H1 (cell line): ENCODE results near the gene ERVMER34-1. TPM values are rescaled to one million over a fixed set of nuclear protein-coding genes. Genes with fewer than 3 reads are reported as not detected.
A peak's percentile ranks its signal among the peaks of the same experiment; 100 is the strongest.

Experiments used
- CTCF ChIA-PET: fragments of 300-600 bp; sonication (Branson Sonifier 250); formaldehyde crosslinking; loops from one replicate; lab custom pipeline; 2021; ENCODE audit not compliant: partially characterized antibody; lab: Charles Lee
- POLR2A ChIA-PET: fragments of 300-600 bp; sonication (Branson Sonifier 250); formaldehyde crosslinking; loops from one replicate; lab custom pipeline; 2021; ENCODE audit warnings: inconsistent platforms; ENCODE audit not compliant: partially characterized antibody; lab: Charles Lee
- DNase-seq, 2 experiments: peaks; one replicate each; pipeline versions ENCODE4 v3.0.0 to v3.0.0-alpha.2; 2010 to 2022; ENCODE audit warnings: low spot score in 2 of 2, low read depth in 1 of 2, mixed read lengths in 1 of 2
- FAIRE-seq: peaks from 2 replicates; lab custom pipeline; 2011; peaks lifted over from hg19 to GRCh38; lab: Jason Lieb, UNC
- H2AFZ ChIP-seq: 2 replicates; pipeline ENCODE4 v1.8.1; 2012; ENCODE audit warnings: low read length, inconsistent platforms
- H2AK5ac ChIP-seq: 2 replicates; pipeline ENCODE4 v1.6.1; 2013; ENCODE audit warnings: low read depth, low read length
- H2BK120ac ChIP-seq: replicated peaks from 2 replicates; pipeline ENCODE3; 2013; ENCODE audit warnings: low read depth, low read length, inconsistent platforms
- H2BK12ac ChIP-seq: 2 replicates; pipeline ENCODE4 v1.6.1; 2013; ENCODE audit warnings: low read depth, low read length
- H2BK15ac ChIP-seq: 2 replicates; pipeline ENCODE4 v1.6.1; 2013; ENCODE audit warnings: low read length
- H2BK20ac ChIP-seq: 2 replicates; pipeline ENCODE4 v1.6.1; 2013; ENCODE audit warnings: low read length
- H2BK5ac ChIP-seq: 2 replicates; pipeline ENCODE4 v1.6.1; 2013; ENCODE audit warnings: low read depth, low read length
- H3K14ac ChIP-seq: 2 replicates; pipeline ENCODE4 v1.6.1; 2013; ENCODE audit warnings: inconsistent platforms; ENCODE audit not compliant: insufficient read length
- H3K18ac ChIP-seq: 2 replicates; pipeline ENCODE4 v1.6.1; 2013; ENCODE audit warnings: low read length; ENCODE audit errors: extremely low read depth
- H3K23ac ChIP-seq: 2 replicates; pipeline ENCODE4 v1.6.1; 2013; ENCODE audit warnings: inconsistent platforms; ENCODE audit not compliant: insufficient read length
- H3K23me2 ChIP-seq: 2 replicates; pipeline ENCODE4 v1.6.1; 2013; ENCODE audit warnings: low read depth, low read length
- H3K27ac ChIP-seq: 2 replicates; pipeline ENCODE4 v1.6.1; 2011; ENCODE audit warnings: low read depth, low read length, inconsistent platforms
- H3K27me3 ChIP-seq, 4 experiments: replicated peaks in 1 of 4; 1 replicate in 1 of 4; 2 replicates in 3 of 4; pipeline versions ENCODE4 v1.6.1 to v1.8.1; 2011 to 2013; ENCODE audit warnings: low read length in 3 of 4, mild to moderate bottlenecking in 3 of 4, inconsistent platforms in 2 of 4, mixed read lengths in 2 of 4, moderate library complexity in 1 of 4; ENCODE audit not compliant: control insufficient read depth in 3 of 4, insufficient read depth in 3 of 4; ENCODE audit errors: extremely low read depth in 1 of 4
- H3K36me3 ChIP-seq, 4 experiments: 2 replicates each; pipeline versions ENCODE4 v1.6.1 to v1.8.1; 2011 to 2013; ENCODE audit warnings: mild to moderate bottlenecking in 4 of 4, low read length in 3 of 4, moderate library complexity in 2 of 4, control low read depth in 1 of 4, inconsistent platforms in 1 of 4; ENCODE audit not compliant: insufficient read depth in 4 of 4, control insufficient read depth in 2 of 4
- H3K4ac ChIP-seq: replicated peaks from 2 replicates; pipeline ENCODE3; 2013; ENCODE audit warnings: low read length, low read depth, mixed read lengths, inconsistent platforms; ENCODE audit not compliant: insufficient read length
- H3K4me1 ChIP-seq, 4 experiments: replicated peaks in 1 of 4; 1 replicate in 1 of 4; 2 replicates in 3 of 4; pipeline versions ENCODE4 v1.6.1 to v1.8.1; 2011 to 2013; ENCODE audit warnings: low read length in 3 of 4, inconsistent platforms in 2 of 4, mixed read lengths in 1 of 4; ENCODE audit not compliant: insufficient read depth in 4 of 4, control insufficient read depth in 3 of 4
- H3K4me2 ChIP-seq, 2 experiments: 2 replicates each; pipeline versions ENCODE4 v1.6.1 to v1.8.1; 2011 to 2013; ENCODE audit warnings: low read depth in 2 of 2, low read length in 2 of 2, control low read depth in 1 of 2, inconsistent platforms in 1 of 2, mild to moderate bottlenecking in 1 of 2; ENCODE audit not compliant: insufficient read depth in 1 of 2
- H3K4me3 ChIP-seq, 4 experiments: fragments of 200-600, 300-600 bp in 1 of 4; sonication (generic), shearing (Covaris generic), sonication (Bioruptor Twin) in 1 of 4; 2 replicates each; pipeline versions ENCODE4 v1.5.1 to v1.8.1; 2011 to 2016; ENCODE audit warnings: low read length in 4 of 4, low read depth in 3 of 4, control low read depth in 2 of 4, inconsistent platforms in 2 of 4, mild to moderate bottlenecking in 2 of 4, mixed read lengths in 1 of 4, moderate library complexity in 1 of 4; ENCODE audit not compliant: insufficient read depth in 2 of 4; ENCODE audit errors: extremely low read depth in 1 of 4
- H3K56ac ChIP-seq: replicated peaks from 2 replicates; pipeline ENCODE3; 2013; ENCODE audit warnings: low read depth, mild to moderate bottlenecking, mixed read lengths, low read length, inconsistent platforms; ENCODE audit not compliant: insufficient read length
- H3K79me1 ChIP-seq: 2 replicates; pipeline ENCODE4 v1.6.1; 2013; ENCODE audit warnings: low read depth, low read length, control low read depth
- H3K79me2 ChIP-seq, 2 experiments: 2 replicates each; pipeline versions ENCODE4 v1.6.1 to v1.8.1; 2012 to 2013; ENCODE audit warnings: low read length in 2 of 2, mild to moderate bottlenecking in 2 of 2, inconsistent platforms in 1 of 2; ENCODE audit not compliant: insufficient read depth in 2 of 2, control insufficient read depth in 1 of 2
- H3K9ac ChIP-seq, 4 experiments: replicated peaks in 1 of 4; 1 replicate in 1 of 4; 2 replicates in 3 of 4; pipeline versions ENCODE4 v1.6.1 to v1.8.1; 2011 to 2013; ENCODE audit warnings: low read depth in 3 of 4, low read length in 3 of 4, control low read depth in 2 of 4, mild to moderate bottlenecking in 2 of 4, moderate library complexity in 2 of 4, inconsistent platforms in 1 of 4; ENCODE audit errors: extremely low read depth in 1 of 4
- H3K9me3 ChIP-seq, 2 experiments: 2 replicates each; pipeline versions ENCODE4 v1.6.1 to v1.8.1; 2012 to 2013; ENCODE audit warnings: mild to moderate bottlenecking in 2 of 2, moderate library complexity in 2 of 2, control low read depth in 1 of 2, inconsistent platforms in 1 of 2, low read depth in 1 of 2, low read length in 1 of 2, mixed read lengths in 1 of 2; ENCODE audit not compliant: insufficient read depth in 2 of 2
- H4K20me1 ChIP-seq, 2 experiments: replicated peaks in 1 of 2; 2 replicates each; pipeline versions ENCODE3 to v1.8.1; 2011 to 2013; ENCODE audit warnings: inconsistent platforms in 2 of 2, low read length in 2 of 2, mild to moderate bottlenecking in 1 of 2; ENCODE audit not compliant: insufficient read depth in 2 of 2, control insufficient read depth in 1 of 2
- H4K5ac ChIP-seq: 2 replicates; pipeline ENCODE4 v1.6.1; 2013; ENCODE audit warnings: low read length, low read depth, mixed read lengths, inconsistent platforms; ENCODE audit not compliant: insufficient read length
- H4K8ac ChIP-seq: 2 replicates; pipeline ENCODE4 v1.8.0; 2013; ENCODE audit warnings: mild to moderate bottlenecking, moderate library complexity, low read length, inconsistent platforms; ENCODE audit not compliant: insufficient read depth; ENCODE audit errors: extremely low read depth
- H4K91ac ChIP-seq: replicated peaks from 2 replicates; pipeline ENCODE3; 2013; ENCODE audit warnings: low read length, mixed read lengths, inconsistent platforms; ENCODE audit not compliant: insufficient read length
- BRCA1 ChIP-seq: IDR thresholded peaks from 2 replicates; pipeline ENCODE4 v1.6.1; 2012; ENCODE audit warnings: low read depth, low read length, improper control_type of control experiment
- EGR1 ChIP-seq: IDR thresholded peaks from 2 replicates; pipeline ENCODE4 v1.6.1; 2011; ENCODE audit warnings: low read depth, low read length, borderline replicate concordance
- HDAC6 ChIP-seq: IDR thresholded peaks from one replicate; pipeline ENCODE4 v1.7.1; 2012; ENCODE audit warnings: low read depth, mild to moderate bottlenecking, inconsistent platforms, low read length, moderate library complexity
- POLR2A ChIP-seq, 2 experiments: IDR thresholded peaks; 1 replicate in 1 of 2; 2 replicates in 1 of 2; pipeline ENCODE4 v1.6.1; 2011; ENCODE audit warnings: low read depth in 2 of 2, low read length in 2 of 2, mild to moderate bottlenecking in 2 of 2; ENCODE audit errors: control extremely low read depth in 1 of 2
- POLR2AphosphoS5 ChIP-seq: IDR thresholded peaks from 2 replicates; pipeline ENCODE4 v1.6.1; 2011; ENCODE audit warnings: low read depth, low read length
- RFX5 ChIP-seq: IDR thresholded peaks from 2 replicates; pipeline ENCODE4 v1.6.1; 2011; ENCODE audit warnings: low read depth, low read length, improper control_type of control experiment, borderline replicate concordance
- TAF7 ChIP-seq: optimal IDR thresholded peaks from 2 replicates; pipeline ENCODE3; 2011; ENCODE audit warnings: low read depth, mild to moderate bottlenecking, inconsistent platforms, low read length, moderate library complexity, borderline replicate concordance
- WGBS, 2 experiments: shearing (Covaris generic) in 1 of 2; methylation state at CpG; one replicate each; pipeline versions ENCODE4 v1.1.6 to v1.1.7; 2013 to 2015; ENCODE audit warnings: low lambda C conversion rate in 2 of 2, mixed read lengths in 2 of 2, inconsistent platforms in 1 of 2, low coverage in 1 of 2, missing lambda C conversion rate in 1 of 2; ENCODE audit not compliant: insufficient replicate concordance in 2 of 2, insufficient coverage in 1 of 2, insufficient read length in 1 of 2; ENCODE audit errors: extremely low coverage in 1 of 2, missing lambda C conversion rate in 1 of 2; 5-methylcytosine and 5-hydroxymethylcytosine counted together
- polyA plus RNA-seq, 7 experiments: library from polyadenylated mRNA; depleted of rRNA in 3 of 7; stranded (reverse) in 5 of 7; unstranded in 2 of 7; fragments of >200 nt in 5 of 7; fragments of 200-250 nt in 2 of 7; gene quantifications; 1 replicate in 5 of 7; 2 replicates in 1 of 7; 4 replicates in 1 of 7; pipeline versions ENCODE4 v1.2.1 to v1.2.3, GENCODE V29; 2011 to 2013; ENCODE audit warnings: missing spikeins in 2 of 7, mixed read lengths in 2 of 7
- total RNA-seq: library from RNA; stranded (reverse); fragmentation: NEBNext Ultra II Directional; extraction: Animal tissue kit (Norgen Biotek cat#: 25700); gene quantifications from 2 replicates; pipeline ENCODE4 v1.2.1, GENCODE V29; 2021

Gene ERVMER34-1
- total and polyA plus RNA-seq, 2 of the 8 experiments (the other 6 are each of a cell fraction or from before 2014, with no cell fraction given) = 14.2 to 34.3 TPM

DNA sequence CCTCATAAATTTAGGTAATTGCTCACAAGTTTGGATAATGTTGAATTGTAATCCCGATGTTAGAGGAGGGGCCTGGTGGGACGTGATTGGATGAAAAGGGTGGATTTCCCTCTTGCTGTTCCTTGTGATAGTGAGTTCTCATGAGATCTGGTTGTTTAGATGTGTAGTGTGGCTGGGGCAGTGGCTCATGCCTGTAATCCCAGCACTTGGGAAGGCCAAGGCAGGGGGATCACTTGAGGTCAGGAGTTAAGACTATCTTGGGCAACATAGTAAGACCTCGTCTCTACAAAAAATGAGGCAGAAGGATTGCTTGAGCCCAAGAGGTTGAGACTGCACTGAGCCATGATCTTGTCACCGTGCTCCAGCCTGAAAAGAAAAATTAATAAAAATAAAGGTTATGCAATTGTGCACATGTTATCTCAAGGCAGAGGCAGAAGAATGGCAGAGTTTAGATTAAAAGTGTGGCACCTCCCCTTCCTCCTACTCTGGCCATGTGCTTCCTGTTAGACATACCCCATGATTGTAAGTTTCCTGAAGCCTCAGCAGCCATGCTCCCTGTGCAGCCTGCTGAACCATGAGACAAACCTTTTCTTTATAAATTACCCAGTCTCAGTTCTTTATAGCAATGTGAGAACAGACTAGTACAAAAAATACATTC lies 36.5 kb downstream of the ERVMER34-1 start:
- DNase-seq = no peak
- Histone ChIP-seq H2AFZ (no peak overlapping the region), H3K27me3 (no peaks in the 10 kb centered on the region), H2BK20ac (no peak overlapping the region), H3K4me2 (peak overlapping the region; percentile 78 to 92), H3K4me3 (peak overlapping the region in 3 of 4 experiments; percentile 87 to 96 (median 93); a peak in 3 of 8 replicates), H3K9ac (peak overlapping the region in 3 of 4 experiments; percentile 20 to 44 (median 35); a peak in 3 of 7 replicates), H4K91ac (no peak overlapping the region), H3K56ac (no peak overlapping the region), H3K18ac (no peak overlapping the region), H4K5ac (no peak overlapping the region), H3K4me1 (peaks cover 3 to 14% (median 9%) of the 10 kb centered on the region in 4 experiments; a peak in 6 of 7 replicates), H3K9me3 (no peaks in the 10 kb centered on the region), H3K23me2 (peaks cover 17% of the 10 kb centered on the region), H3K23ac (no peak overlapping the region), H2BK120ac (no peak overlapping the region), H2BK15ac (no peak overlapping the region), H3K79me2 (peaks cover 4 to 29% of the 10 kb centered on the region in 2 experiments; a peak in 3 of 4 replicates), H3K79me1 (peaks cover 5% of the 10 kb centered on the region; the same call in 1 of the 2 replicates), H3K27ac (peak overlapping the region; percentile 46; the same call in 1 of the 2 replicates), H2BK12ac (no peak overlapping the region), H2BK5ac (peak overlapping the region; percentile 52; the same call in 1 of the 2 replicates), H2AK5ac (no peak overlapping the region), H3K14ac (no peak overlapping the region), H3K4ac (no peak overlapping the region), H4K20me1 (peaks cover 0 to 5% of the 10 kb centered on the region in 2 experiments), H4K8ac (no peak overlapping the region), H3K36me3 (peaks cover 12 to 59% (median 37%) of the 10 kb centered on the region in 4 experiments)
- ChIA-PET CTCF (interaction anchor here (1.1 kb wide), 1 partner anchor 147 kb away, joined by 4 read pairs; no protein-coding TSS in a partner anchor), POLR2A (interaction anchor here (0.8 to 5.3 kb wide), 6 partner anchors 7 to 152 kb away, joined by 4 to 99 read pairs (median 30); partner anchors contain the start of gene RASL11B)
- WGBS, 2 experiments = 81% methylated on average over 4 of the region's 4 CpGs; no CpG with 5 or more reads in 1 of the 2 experiments
- no peak for FAIRE-seq
- TF ChIP-seq BRCA1 (no peak), EGR1 (no peak), POLR2AphosphoS5 (0 out of 2 replicates have a peak, but pooled peaks have one; percentile 1), TAF7 (peak; percentile 35), RFX5 (no peak), POLR2A (IDR thresholded peaks at IDR 0.05; ENCODE audit: control extremely low read depth in 1 of 2, low read depth in 2 of 2, low read length in 2 of 2) (peak in 1 of 2 experiments; percentile 14; a peak in 1 of 3 replicates), HDAC6 (no peak)
